Mesothelial cell of epicardium (in vitro differentiated cells): ENCODE data around the gene HECTD4. TPM values are rescaled to one million over a fixed set of nuclear protein-coding genes. Genes with fewer than 3 reads are reported as not detected.

Experiments used
- DNase-seq, 2 experiments: peaks; one replicate each; pipeline ENCODE4 v3.0.0; 2021; ENCODE audit warnings: low spot score in 2 of 2; ENCODE audit not compliant: unreplicated experiment in 2 of 2
- H3K27ac Mint-ChIP-seq: 2 replicates; pipeline ENCODE4 v1.8.0; 2021; ENCODE audit warnings: mixed read lengths
- H3K27me3 Mint-ChIP-seq: 2 replicates; pipeline ENCODE4 v1.8.0; 2021; ENCODE audit warnings: low read depth, mixed read lengths
- H3K36me3 Mint-ChIP-seq: 2 replicates; pipeline ENCODE4 v1.8.0; 2021; ENCODE audit warnings: mixed read lengths
- H3K4me1 Mint-ChIP-seq: 2 replicates; pipeline ENCODE4 v1.8.0; 2021; ENCODE audit warnings: mixed read lengths
- H3K4me3 Mint-ChIP-seq: 2 replicates; pipeline ENCODE4 v1.8.0; 2021; ENCODE audit warnings: mild to moderate bottlenecking, moderate library complexity, mixed read lengths
- H3K9me3 Mint-ChIP-seq: 2 replicates; pipeline ENCODE4 v1.8.0; 2021; ENCODE audit warnings: mixed read lengths
- total RNA-seq: library from RNA; stranded (reverse); gene quantifications from 3 replicates; pipeline ENCODE4 v1.2.1, GENCODE V29; 2021
- TF ChIP-seq, protein P1 (sequence below): fragments of 200-600 bp; sonication (generic); IDR thresholded peaks from one replicate; pipeline ENCODE4 v1.5.0; 2021; ENCODE audit warnings: antibody characterized with exemption; ENCODE audit not compliant: unreplicated experiment

The HECTD4 gene
- total RNA-seq, 1 donor from 2014 or later: 89.8 TPM

GRCh38 chr12:112314981-112315380 is 67.2 kb downstream of the HECTD4 start:
- Mint-ChIP-seq H3K27ac (no peak overlapping the region), H3K4me1 (peaks cover 17% of the 10 kb centered on the region), H3K36me3 (peaks cover 18% of the 10 kb centered on the region), H3K4me3 (no peak overlapping the region), H3K9me3 (no peaks in the 10 kb centered on the region), H3K27me3 (no peaks in the 10 kb centered on the region)
- TF ChIP-seq, protein P1, sequence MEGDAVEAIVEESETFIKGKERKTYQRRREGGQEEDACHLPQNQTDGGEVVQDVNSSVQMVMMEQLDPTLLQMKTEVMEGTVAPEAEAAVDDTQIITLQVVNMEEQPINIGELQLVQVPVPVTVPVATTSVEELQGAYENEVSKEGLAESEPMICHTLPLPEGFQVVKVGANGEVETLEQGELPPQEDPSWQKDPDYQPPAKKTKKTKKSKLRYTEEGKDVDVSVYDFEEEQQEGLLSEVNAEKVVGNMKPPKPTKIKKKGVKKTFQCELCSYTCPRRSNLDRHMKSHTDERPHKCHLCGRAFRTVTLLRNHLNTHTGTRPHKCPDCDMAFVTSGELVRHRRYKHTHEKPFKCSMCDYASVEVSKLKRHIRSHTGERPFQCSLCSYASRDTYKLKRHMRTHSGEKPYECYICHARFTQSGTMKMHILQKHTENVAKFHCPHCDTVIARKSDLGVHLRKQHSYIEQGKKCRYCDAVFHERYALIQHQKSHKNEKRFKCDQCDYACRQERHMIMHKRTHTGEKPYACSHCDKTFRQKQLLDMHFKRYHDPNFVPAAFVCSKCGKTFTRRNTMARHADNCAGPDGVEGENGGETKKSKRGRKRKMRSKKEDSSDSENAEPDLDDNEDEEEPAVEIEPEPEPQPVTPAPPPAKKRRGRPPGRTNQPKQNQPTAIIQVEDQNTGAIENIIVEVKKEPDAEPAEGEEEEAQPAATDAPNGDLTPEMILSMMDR: no peak
- no peak for DNase-seq

GRCh38 chr12:112309797-112310196 is 72.4 kb downstream of the HECTD4 start:
- DNase-seq: no peak
- no peaks in the 10 kb centered on the region for H3K9me3 Mint-ChIP-seq
- TF ChIP-seq, protein P1: no peak
- H3K27me3 Mint-ChIP-seq: no peaks in the 10 kb centered on the region
- peaks cover 35% of the 10 kb centered on the region for H3K36me3 Mint-ChIP-seq
- peaks cover 16% of the 10 kb centered on the region for H3K4me1 Mint-ChIP-seq
- peak overlapping the region; percentile 3 for H3K27ac Mint-ChIP-seq
- no peak overlapping the region for H3K4me3 Mint-ChIP-seq

GRCh38 chr12:112308652-112309051 is 73.6 kb downstream of the HECTD4 start:
- peaks cover 19% of the 10 kb centered on the region for H3K4me1 Mint-ChIP-seq
- H3K4me3 Mint-ChIP-seq: no peak overlapping the region
- no peaks in the 10 kb centered on the region for H3K9me3 Mint-ChIP-seq
- peak overlapping the region; percentile 0 for H3K27ac Mint-ChIP-seq
- no peaks in the 10 kb centered on the region for H3K27me3 Mint-ChIP-seq
- TF ChIP-seq, protein P1: no peak
- no peak for DNase-seq
- H3K36me3 Mint-ChIP-seq: peaks cover 32% of the 10 kb centered on the region

DNA sequence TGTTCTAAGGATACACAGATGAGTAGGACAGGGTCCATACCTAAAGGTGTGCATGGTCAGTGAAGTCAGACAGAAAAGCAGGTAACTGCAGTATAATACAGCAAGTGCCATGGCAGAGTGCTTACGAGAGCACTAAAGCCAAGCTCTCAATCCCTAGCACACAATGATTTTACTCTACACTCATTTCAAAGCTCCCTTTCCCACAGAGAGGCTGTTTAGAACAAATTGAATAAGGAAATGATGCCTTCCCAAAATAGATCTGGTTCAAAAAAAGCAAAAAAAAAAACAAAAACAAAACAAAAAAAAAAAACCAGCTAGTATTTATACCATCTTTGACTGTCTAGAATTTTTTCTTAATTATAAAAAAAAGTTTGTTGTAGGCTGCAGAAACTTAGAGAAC is 74.1 kb downstream of the HECTD4 start:
- Mint-ChIP-seq H3K9me3 (no peaks in the 10 kb centered on the region), H3K27me3 (no peaks in the 10 kb centered on the region), H3K4me3 (no peak overlapping the region), H3K27ac (no peak overlapping the region), H3K36me3 (peaks cover 34% of the 10 kb centered on the region), H3K4me1 (peaks cover 19% of the 10 kb centered on the region)
- TF ChIP-seq, protein P1: no peak
- no peak for DNase-seq

DNA sequence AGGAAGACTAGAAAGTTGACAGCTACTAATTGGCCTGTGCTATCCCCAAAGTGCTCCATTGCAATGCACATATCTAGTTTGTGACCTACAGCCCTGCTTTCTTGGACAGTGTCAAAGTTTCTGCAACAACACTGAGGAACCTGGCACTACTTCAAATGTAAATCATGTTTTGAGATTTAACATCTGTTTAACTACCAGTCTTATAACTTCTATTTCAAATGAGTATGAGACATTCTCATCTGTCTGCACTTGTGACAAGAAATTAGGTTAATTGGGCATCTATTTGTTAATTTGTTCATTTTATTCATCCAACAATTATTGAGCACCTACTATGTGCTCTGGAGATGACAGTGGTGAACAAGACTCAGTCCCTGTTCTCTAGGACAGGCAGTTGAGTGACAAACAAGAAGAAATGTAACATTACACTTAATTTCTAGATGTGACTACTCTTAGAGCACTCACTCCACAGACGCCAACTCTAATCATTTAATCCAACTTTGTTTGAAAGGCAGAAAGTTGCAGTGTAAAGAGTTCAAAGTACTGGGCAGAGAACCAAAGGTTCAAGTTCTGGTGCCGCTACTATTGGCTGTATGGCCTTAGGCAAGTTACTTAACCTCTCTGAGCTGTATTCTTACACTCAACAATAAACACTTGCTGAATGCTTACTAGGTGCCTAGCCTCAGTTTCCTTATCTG is 74.8 kb downstream of the HECTD4 start:
- no peak for DNase-seq
- Mint-ChIP-seq H3K36me3 (peaks cover 30% of the 10 kb centered on the region), H3K4me1 (peaks cover 19% of the 10 kb centered on the region), H3K27me3 (no peaks in the 10 kb centered on the region), H3K27ac (no peak overlapping the region), H3K4me3 (no peak overlapping the region), H3K9me3 (no peaks in the 10 kb centered on the region)
- TF ChIP-seq, protein P1: no peak

GRCh38 chr12:112305951-112306350 is 76.3 kb downstream of the HECTD4 start:
- Mint-ChIP-seq H3K9me3 (no peaks in the 10 kb centered on the region), H3K27me3 (no peaks in the 10 kb centered on the region), H3K4me1 (peaks cover 9% of the 10 kb centered on the region), H3K27ac (no peak overlapping the region), H3K36me3 (peaks cover 25% of the 10 kb centered on the region), H3K4me3 (no peak overlapping the region)
- TF ChIP-seq, protein P1: no peak
- DNase-seq: no peak
